GM04504 (cell line): ENCODE data around the gene ZNF568.

Experiments used
- DNase-seq: peaks from one replicate; pipeline ENCODE4 v3.0.0-alpha.2; 2012; ENCODE audit warnings: low read depth

The ZNF568 gene

DNA sequence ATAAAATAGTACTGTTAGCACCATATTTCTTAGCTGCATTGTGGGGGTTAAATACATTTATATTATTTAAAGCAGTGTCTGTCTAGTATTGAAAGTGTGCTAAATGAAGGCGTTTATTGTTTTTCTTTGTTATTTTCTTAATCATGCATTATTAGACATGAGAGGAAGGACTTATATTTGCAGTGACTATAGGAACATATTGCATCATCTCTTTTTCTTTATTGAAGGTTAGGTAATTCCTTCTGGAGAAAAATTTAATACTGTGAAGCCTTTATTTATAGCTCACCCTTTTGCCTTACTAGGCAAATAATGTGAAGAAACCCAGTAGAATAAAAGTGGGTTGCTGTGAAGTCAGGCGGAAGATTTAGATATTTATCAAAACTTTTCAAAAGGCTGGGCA is 83.2 kb downstream of the ZNF568 start:
- no peak for DNase-seq

DNA sequence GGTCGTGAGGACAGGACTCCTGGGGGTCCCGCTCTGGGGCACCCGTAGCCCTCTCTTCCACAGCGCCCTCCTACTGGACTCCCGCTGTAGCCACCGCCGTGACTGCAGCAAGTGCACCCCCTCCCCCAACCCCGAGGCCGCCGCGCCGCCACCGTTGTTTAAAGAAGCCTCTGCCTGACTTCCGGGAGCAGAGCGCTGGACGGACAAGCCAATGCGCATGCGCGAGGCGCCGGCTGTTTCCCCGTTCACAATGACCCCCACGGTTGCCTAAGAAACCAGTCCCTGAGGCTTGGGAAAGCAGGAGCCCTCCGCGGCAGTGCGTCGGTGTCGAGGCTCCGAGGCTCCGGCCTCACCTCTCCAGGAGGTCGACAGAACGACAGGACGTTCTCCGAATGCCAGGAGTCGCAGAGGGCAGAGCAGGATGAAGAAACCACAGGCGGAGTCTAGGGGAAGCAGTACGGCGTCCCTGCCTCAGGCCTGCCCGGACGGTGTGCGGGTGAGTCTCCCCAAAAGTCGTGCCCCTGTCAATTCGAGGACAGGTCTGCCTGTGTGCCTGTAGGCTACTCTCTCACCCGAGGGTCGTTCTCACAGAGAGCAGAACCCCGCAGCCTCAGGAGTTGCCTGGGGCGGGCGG is 91.6 kb downstream of the ZNF568 start:
- DNase-seq, result no peak

DNA sequence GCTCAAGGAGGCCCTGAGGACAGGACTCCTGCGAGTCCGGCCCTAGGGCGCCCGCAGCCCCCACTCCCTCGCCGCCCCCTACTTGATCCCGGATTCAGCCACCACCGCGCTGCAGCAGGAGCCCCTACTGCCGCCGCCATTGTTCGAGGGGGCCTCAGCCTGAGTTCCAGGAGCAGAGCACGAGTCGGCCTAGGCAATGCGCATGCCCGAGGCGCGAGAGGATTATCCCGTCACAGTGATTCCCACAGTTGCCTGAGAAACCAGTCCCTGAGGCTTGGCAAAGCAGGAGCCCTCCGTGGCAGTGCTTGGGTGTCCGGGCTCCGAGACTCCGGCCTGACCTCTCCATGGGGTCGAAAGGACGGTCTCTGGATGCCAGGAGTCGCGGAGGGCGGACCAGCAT is 93.7 kb downstream of the ZNF568 start:
- no peak for DNase-seq

DNA sequence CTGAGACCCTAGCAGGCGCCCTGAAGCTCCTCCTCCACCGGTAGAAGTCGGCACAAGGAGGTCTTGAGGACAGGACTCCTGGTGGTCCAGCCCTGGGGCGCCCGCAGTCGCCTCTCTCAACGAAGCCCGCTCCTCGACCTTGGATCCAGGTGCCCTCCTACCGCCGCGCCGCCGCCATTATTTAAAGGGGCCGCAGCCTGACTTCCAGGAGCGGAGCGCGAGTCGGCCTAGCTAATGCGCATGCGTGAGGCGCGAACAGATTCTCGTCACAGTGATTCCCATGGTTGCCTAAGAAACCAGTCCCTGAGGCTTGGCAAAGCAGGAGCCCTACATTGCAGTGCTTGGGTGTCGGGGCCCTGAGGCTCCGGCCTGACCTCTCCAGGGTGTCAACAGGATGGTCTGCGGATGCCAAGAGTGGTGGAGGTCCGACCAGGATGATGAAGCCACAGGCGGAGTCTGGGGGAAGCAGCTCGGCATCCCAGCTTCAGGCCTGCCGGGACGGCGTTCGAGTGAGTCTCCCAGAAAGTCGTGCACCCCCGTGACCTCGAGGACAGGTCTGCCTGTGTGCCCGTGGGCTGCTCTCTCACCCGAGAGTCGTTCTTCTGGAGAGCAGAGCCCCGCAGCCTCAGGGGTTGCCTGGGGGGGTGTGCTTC is 96.1 kb downstream of the ZNF568 start:
- DNase-seq, result no peak

DNA sequence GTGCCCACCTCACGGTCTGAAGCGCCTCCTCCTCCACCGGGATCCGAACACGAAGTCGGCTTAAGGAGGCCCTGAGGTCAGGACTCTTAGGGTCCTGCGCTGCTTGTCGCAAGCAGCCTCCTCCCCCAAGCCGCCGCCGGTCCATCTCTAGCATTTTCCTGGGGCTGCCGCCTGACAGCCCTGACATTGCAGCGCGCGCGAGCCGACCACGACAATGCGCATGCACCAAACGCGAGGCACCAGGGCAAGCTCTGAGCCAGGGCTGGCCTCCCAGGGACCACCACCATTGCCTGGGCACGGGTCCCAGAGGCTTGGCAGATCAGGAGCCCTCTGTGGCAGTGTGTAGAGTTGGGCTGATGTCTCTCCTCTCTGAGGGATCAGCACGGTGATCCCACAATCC is 98.3 kb downstream of the ZNF568 start:
- DNase-seq, result no peak

DNA sequence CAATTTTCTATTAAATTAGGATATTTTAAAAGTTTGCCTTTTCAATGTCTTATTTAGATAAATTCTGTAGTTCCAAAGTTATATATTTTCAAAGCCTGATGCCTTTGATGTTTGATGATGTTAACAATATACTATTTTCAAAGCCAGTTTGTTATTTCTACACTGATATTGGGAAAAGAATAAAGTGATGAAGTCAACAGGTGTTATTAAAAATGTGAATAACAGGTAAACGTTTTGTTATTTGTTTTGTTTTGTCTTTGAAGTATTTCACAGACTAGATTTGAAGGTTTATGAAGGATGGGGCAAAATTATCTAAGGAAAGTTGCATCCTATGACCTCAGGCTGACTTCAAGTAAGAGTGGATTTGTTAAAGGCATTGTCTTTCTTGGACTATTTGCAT is 129.0 kb downstream of the ZNF568 start:
- no peak for DNase-seq
